ENCODE measurements around the gene SETMAR.
A peak's percentile ranks its signal among the peaks of the same experiment; 100 is the strongest.

Gene SETMAR

DNA sequence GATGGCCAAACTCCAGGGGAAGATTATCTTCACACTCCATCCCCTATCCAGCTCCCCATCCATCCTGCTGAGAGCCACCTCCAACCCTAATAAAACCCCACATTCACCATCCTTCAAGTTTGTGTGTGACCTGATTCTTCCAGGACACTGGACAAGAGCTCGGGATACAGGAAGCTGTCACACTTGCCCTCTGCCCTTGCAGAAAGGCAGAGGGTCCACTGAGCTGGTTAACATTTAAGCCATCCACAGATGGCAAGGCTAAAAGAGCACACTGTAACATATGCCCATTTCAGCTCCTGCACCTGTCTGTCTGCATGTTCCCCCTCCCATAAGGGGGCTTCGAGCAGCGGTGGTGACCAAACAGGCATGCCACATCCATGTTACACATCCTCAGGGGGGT is 29.8 kb downstream of the SETMAR start:
- no peaks in the 10 kb centered on the region for H3K27me3 ChIP-seq (ENCODE audit: control insufficient read depth in 1 of 2, insufficient read depth in 2 of 2, low read length in 2 of 2)

DNA sequence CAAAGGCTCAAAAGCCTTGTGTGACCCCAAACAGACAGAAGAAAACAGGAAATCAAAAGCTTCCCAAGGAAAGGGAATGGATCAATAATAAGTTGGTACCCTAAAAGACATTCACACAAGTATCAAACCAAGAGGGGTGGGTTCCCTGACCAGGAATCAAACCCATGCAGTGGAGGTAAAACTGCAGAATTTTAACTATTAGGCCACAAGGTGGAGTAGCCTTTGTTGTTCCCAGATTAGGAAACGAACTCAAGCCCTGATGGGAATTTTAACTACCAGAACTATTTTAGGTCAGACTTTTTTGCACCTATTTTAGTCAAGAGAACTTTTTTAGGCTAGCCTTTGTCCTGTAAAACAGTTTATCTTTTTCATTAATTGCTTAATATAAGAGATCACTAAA is 31.4 kb downstream of the SETMAR start:
- Histone ChIP-seq H3K27ac (ENCODE audit: low read length) (no peak overlapping the region), H3K4me1 (ENCODE audit: control insufficient read depth, insufficient read depth, low read length) (no peaks in the 10 kb centered on the region), H3K9ac (ENCODE audit: low read length in 2 of 2) (no peak overlapping the region), H3K27me3 (ENCODE audit: control insufficient read depth in 1 of 2, insufficient read depth in 2 of 2, low read length in 2 of 2) (no peaks in the 10 kb centered on the region), H3K9me3 (ENCODE audit: control insufficient read depth in 2 of 2, low read length in 2 of 2) (no peaks in the 10 kb centered on the region), H3K36me3 (ENCODE audit: control insufficient read depth in 2 of 2, insufficient read depth in 2 of 2, low read length in 2 of 2) (no peaks in the 10 kb centered on the region), H3K4me3 (ENCODE audit: low read length in 2 of 2) (no peak overlapping the region)

More for the DNA sequence above, 29.8 kb downstream of the SETMAR start:
- H3K9ac ChIP-seq (ENCODE audit: low read length in 2 of 2) = no peak overlapping the region
- no peak overlapping the region for H3K27ac ChIP-seq (ENCODE audit: low read length)
- no peak overlapping the region for H3K4me3 ChIP-seq (ENCODE audit: low read length in 2 of 2)
- H3K36me3 ChIP-seq (ENCODE audit: control insufficient read depth in 2 of 2, insufficient read depth in 2 of 2, low read length in 2 of 2) = no peaks in the 10 kb centered on the region
- no peaks in the 10 kb centered on the region for H3K4me1 ChIP-seq (ENCODE audit: control insufficient read depth, insufficient read depth, low read length)
- no peaks in the 10 kb centered on the region for H3K9me3 ChIP-seq (ENCODE audit: control insufficient read depth in 2 of 2, low read length in 2 of 2)

DNA sequence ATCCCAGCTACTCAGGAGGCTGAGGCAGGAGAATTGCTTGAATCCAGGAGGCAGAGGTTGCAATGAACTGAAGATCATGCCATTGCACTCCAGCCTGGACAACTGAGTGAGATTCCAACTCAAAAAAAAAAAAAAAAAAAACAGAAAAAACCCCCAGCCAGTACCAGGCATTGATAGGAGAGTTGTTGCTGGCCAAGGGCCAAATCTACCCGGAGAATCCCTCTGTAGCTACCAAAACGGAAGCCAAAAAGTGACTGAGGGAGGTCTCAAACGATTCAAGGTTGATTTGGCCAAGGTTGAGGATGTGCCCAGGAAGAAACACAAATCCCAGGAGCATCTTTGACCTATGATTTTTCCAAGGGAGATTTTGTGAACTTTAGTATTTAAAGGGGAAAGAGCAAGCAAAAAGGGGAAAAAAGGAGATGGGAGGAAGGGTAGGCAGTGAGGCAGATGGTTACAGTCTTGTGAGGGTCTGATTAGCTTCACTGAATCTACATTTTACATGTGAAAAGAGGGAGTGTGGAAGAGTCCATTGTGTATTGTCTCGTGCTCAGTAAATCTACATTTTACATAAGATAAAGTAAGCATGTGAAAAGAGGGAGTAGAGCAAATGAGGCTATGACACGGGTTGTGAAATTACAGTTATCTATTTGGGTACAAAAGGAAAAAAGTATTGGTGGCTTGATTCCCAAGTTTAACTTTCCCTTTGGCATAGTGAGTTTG is 32.8 kb downstream of the SETMAR start:
- Histone ChIP-seq H3K36me3 (ENCODE audit: control insufficient read depth in 2 of 2, insufficient read depth in 2 of 2, low read length in 2 of 2) (no peaks in the 10 kb centered on the region), H3K9me3 (ENCODE audit: control insufficient read depth in 2 of 2, low read length in 2 of 2) (no peaks in the 10 kb centered on the region), H3K4me3 (ENCODE audit: low read length in 2 of 2) (no peak overlapping the region), H3K4me1 (ENCODE audit: control insufficient read depth, insufficient read depth, low read length) (peaks cover 3% of the 10 kb centered on the region), H3K27ac (ENCODE audit: low read length) (no peak overlapping the region), H3K27me3 (ENCODE audit: control insufficient read depth in 1 of 2, insufficient read depth in 2 of 2, low read length in 2 of 2) (no peaks in the 10 kb centered on the region), H3K9ac (ENCODE audit: low read length in 2 of 2) (no peak overlapping the region)

DNA sequence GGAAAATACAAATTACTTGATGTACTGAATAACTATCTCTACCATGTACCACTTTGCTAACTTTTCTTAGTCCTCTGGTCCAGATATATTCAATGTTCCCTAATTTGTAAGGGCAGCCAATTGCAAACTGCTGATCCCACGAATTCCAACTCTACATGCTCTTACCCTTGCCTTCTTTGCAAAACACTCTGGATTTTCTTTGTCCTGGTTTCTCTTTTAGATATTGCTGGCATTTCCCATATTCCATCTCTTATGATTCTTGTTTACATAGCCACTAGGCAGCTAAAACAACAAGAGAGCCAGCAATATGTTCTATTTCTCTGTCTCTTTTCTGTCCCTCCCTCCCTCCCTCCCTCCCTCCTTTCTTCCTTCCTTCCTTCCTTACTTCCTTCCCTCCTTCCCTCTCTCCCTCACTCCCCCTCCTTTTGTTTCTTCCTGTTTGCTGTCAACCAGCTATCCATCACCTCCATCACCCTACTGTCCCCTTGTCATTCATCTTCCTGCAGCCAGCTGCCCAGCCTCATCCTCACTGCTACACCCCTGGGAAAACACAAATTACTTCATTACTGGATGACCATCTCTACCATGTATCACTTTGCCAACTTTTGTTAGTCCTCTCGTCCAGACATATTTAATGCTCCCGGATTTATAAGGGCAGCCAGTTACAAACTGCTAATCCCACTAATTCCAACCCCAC is 33.8 kb downstream of the SETMAR start:
- Histone ChIP-seq H3K27ac (ENCODE audit: low read length) (no peak overlapping the region), H3K9ac (ENCODE audit: low read length in 2 of 2) (no peak overlapping the region), H3K27me3 (ENCODE audit: control insufficient read depth in 1 of 2, insufficient read depth in 2 of 2, low read length in 2 of 2) (no peaks in the 10 kb centered on the region), H3K36me3 (ENCODE audit: control insufficient read depth in 2 of 2, insufficient read depth in 2 of 2, low read length in 2 of 2) (no peaks in the 10 kb centered on the region), H3K9me3 (ENCODE audit: control insufficient read depth in 2 of 2, low read length in 2 of 2) (no peaks in the 10 kb centered on the region), H3K4me3 (ENCODE audit: low read length in 2 of 2) (no peak overlapping the region), H3K4me1 (ENCODE audit: control insufficient read depth, insufficient read depth, low read length) (peaks cover 3% of the 10 kb centered on the region)

DNA sequence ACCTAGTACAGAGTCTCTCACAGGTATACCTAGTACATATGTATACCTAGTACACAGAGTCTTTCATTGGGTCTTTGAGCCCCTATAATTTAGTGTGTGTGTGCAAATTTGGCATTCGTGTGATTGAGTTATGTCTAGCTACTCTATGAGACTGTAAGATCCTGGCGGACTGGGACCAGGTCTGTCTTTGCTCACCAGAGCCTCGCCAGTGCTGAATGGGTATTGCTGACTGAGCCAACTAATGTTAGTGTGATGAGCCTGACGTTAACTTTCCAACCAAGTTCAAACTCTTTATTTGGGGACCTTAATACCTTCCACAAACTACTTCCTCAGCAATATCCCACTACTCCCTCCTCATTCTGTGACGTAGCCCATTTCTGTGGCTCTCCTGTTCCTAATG is 35.6 kb downstream of the SETMAR start:
- no peaks in the 10 kb centered on the region for H3K27me3 ChIP-seq (ENCODE audit: control insufficient read depth in 1 of 2, insufficient read depth in 2 of 2, low read length in 2 of 2)
- H3K27ac ChIP-seq (ENCODE audit: low read length) = no peak overlapping the region
- H3K4me1 ChIP-seq (ENCODE audit: control insufficient read depth, insufficient read depth, low read length) = peaks cover 3% of the 10 kb centered on the region
- no peaks in the 10 kb centered on the region for H3K9me3 ChIP-seq (ENCODE audit: control insufficient read depth in 2 of 2, low read length in 2 of 2)
- H3K9ac ChIP-seq (ENCODE audit: low read length in 2 of 2) = no peak overlapping the region
- H3K36me3 ChIP-seq (ENCODE audit: control insufficient read depth in 2 of 2, insufficient read depth in 2 of 2, low read length in 2 of 2) = no peaks in the 10 kb centered on the region
- no peak overlapping the region for H3K4me3 ChIP-seq (ENCODE audit: low read length in 2 of 2)

DNA sequence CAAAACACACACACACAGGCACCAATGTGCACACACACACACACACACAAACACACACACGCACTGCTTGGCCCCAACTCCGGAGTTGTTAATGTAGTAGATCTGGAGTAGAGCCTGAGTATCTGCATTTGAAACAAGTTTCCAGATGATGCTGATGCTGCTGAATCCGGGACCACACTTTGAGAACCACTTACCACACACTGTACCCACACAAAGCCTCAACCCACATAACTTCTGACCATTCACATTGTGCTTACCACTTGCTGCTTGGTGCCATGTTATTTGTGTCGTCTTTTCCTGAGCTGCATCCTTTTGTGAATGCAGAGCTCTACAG is 36.9 kb downstream of the SETMAR start:
- peaks cover 3% of the 10 kb centered on the region for H3K4me1 ChIP-seq (ENCODE audit: control insufficient read depth, insufficient read depth, low read length)
- no peaks in the 10 kb centered on the region for H3K9me3 ChIP-seq (ENCODE audit: control insufficient read depth in 2 of 2, low read length in 2 of 2)
- H3K4me3 ChIP-seq (ENCODE audit: low read length in 2 of 2) = no peak overlapping the region
- no peaks in the 10 kb centered on the region for H3K36me3 ChIP-seq (ENCODE audit: control insufficient read depth in 2 of 2, insufficient read depth in 2 of 2, low read length in 2 of 2)
- no peak overlapping the region for H3K9ac ChIP-seq (ENCODE audit: low read length in 2 of 2)
- no peaks in the 10 kb centered on the region for H3K27me3 ChIP-seq (ENCODE audit: control insufficient read depth in 1 of 2, insufficient read depth in 2 of 2, low read length in 2 of 2)
- no peak overlapping the region for H3K27ac ChIP-seq (ENCODE audit: low read length)

DNA sequence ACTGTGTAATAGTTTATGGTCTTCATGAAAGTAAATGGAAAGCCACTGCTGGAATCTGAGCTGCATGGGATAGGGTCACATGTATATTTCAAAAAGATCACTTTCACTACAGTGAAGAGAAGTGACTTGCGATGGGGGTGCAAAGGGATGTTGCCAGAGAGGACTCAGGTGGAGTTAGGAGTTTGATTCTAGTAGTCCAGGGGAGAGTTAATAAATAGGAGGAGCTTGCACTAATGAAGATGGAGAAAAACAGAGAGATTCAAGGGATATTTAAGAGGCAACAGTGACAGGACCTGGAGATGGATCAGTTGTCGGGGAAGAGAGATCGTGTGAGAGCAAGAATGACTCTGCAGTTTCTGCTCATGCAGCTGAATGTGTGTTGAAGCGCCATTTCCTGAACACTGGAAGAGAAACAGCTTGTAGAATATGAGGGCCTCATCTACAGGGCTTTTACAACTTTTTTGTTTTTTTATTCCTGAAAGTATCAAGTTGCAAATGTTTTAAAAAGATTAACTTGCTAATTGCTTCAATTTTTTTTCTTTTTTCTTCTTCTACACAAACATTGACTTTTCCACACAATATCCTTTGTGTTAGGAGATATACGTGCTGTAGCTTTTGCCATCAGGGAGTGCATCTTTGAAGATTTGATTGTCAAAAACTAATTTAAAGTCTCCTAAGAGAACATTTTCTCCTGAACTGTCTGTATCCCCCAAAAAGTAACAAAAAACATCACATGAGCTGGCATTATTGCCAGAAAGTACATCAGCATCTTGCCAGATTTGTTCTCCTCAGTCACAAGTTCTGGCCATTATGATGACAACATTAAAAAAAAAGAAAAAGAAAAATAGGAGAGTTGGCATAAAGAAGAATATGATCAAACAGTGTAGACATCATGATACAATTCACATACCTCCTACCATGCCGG is 37.5 kb downstream of the SETMAR start:
- no peaks in the 10 kb centered on the region for H3K36me3 ChIP-seq (ENCODE audit: control insufficient read depth in 2 of 2, insufficient read depth in 2 of 2, low read length in 2 of 2)
- no peaks in the 10 kb centered on the region for H3K27me3 ChIP-seq (ENCODE audit: control insufficient read depth in 1 of 2, insufficient read depth in 2 of 2, low read length in 2 of 2)
- H3K4me3 ChIP-seq (ENCODE audit: low read length in 2 of 2) = no peak overlapping the region
- H3K4me1 ChIP-seq (ENCODE audit: control insufficient read depth, insufficient read depth, low read length) = peaks cover 3% of the 10 kb centered on the region
- no peaks in the 10 kb centered on the region for H3K9me3 ChIP-seq (ENCODE audit: control insufficient read depth in 2 of 2, low read length in 2 of 2)
- no peak overlapping the region for H3K27ac ChIP-seq (ENCODE audit: low read length)
- no peak overlapping the region for H3K9ac ChIP-seq (ENCODE audit: low read length in 2 of 2)

DNA sequence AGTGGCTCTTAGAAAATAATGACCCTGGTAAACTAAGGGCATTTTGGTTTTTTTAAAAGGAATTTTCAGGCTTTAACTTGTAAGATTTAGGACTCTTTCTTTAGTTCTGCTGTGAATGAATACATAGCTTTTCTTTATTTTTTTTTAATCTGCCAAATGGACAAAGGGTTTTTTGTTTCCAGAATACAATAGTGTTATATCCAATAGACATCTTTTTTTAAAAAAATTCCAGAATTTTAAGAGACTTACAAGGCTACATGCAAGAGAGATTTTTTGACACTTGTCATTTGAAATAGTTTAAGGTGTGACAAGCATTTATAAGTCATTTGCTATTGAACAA is 38.1 kb downstream of the SETMAR start:
- Histone ChIP-seq H3K27me3 (ENCODE audit: control insufficient read depth in 1 of 2, insufficient read depth in 2 of 2, low read length in 2 of 2) (no peaks in the 10 kb centered on the region), H3K9ac (ENCODE audit: low read length in 2 of 2) (no peak overlapping the region), H3K4me3 (ENCODE audit: low read length in 2 of 2) (no peak overlapping the region), H3K27ac (ENCODE audit: low read length) (no peak overlapping the region), H3K4me1 (ENCODE audit: control insufficient read depth, insufficient read depth, low read length) (peaks cover 3% of the 10 kb centered on the region), H3K36me3 (ENCODE audit: control insufficient read depth in 2 of 2, insufficient read depth in 2 of 2, low read length in 2 of 2) (no peaks in the 10 kb centered on the region), H3K9me3 (ENCODE audit: control insufficient read depth in 2 of 2, low read length in 2 of 2) (no peaks in the 10 kb centered on the region)

DNA sequence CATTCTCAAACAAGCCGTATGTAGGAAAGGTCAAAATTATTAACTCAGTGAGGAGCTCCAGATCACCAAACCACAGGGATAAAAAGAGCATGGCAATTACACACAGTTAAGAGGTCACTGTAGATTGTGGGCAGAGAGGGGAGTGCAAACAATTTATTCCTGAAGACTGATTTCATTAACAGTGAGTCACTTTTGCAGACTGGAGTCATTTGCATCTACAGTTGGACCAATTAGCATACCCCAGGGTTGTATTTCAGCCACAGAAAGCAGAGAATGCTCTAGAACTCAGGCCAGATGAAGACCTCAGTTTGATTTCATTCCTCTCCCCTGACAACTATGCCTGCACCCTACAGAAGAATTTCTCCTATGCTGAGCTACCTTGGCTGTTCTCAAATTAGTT is 40.1 kb downstream of the SETMAR start:
- Histone ChIP-seq H3K27ac (ENCODE audit: low read length) (no peak overlapping the region), H3K4me3 (ENCODE audit: low read length in 2 of 2) (no peak overlapping the region)

DNA sequence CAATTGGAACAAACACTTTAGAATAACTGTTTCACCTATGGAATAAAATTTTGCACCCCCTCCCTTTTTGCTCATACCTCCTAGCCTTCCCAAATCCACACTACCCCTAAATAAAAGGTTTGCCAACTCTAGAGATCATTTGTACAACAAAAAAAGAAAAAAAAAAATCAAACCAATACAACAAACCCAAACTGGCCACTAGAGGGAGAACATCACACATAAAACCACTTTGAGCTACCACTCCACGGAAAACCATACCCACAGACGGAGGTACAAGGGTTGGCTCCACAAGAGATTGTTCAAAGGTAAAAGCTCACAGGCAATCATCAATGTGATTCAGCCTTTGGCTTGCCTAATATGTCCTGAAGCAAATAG is 47.6 kb downstream of the SETMAR start:
- Histone ChIP-seq H3K27ac (ENCODE audit: low read length) (no peak overlapping the region), H3K27me3 (ENCODE audit: control insufficient read depth in 1 of 2, insufficient read depth in 2 of 2, low read length in 2 of 2) (no peaks in the 10 kb centered on the region), H3K4me3 (ENCODE audit: low read length in 2 of 2) (no peak overlapping the region), H3K4me1 (ENCODE audit: control insufficient read depth, insufficient read depth, low read length) (no peaks in the 10 kb centered on the region), H3K9me3 (ENCODE audit: control insufficient read depth in 2 of 2, low read length in 2 of 2) (no peaks in the 10 kb centered on the region), H3K36me3 (ENCODE audit: control insufficient read depth in 2 of 2, insufficient read depth in 2 of 2, low read length in 2 of 2) (no peaks in the 10 kb centered on the region), H3K9ac (ENCODE audit: low read length in 2 of 2) (peak overlapping the region in 1 of 2 donors; percentile 6)

More for the DNA sequence above, 40.1 kb downstream of the SETMAR start:
- H3K9me3 ChIP-seq (ENCODE audit: control insufficient read depth in 2 of 2, low read length in 2 of 2) = no peaks in the 10 kb centered on the region
- peaks cover 3% of the 10 kb centered on the region for H3K4me1 ChIP-seq (ENCODE audit: control insufficient read depth, insufficient read depth, low read length)
- no peak overlapping the region for H3K9ac ChIP-seq (ENCODE audit: low read length in 2 of 2)
- no peaks in the 10 kb centered on the region for H3K36me3 ChIP-seq (ENCODE audit: control insufficient read depth in 2 of 2, insufficient read depth in 2 of 2, low read length in 2 of 2)
- no peaks in the 10 kb centered on the region for H3K27me3 ChIP-seq (ENCODE audit: control insufficient read depth in 1 of 2, insufficient read depth in 2 of 2, low read length in 2 of 2)

Measured in stomach smooth muscle (tissue), 2 donors.